ENCODE data around the gene EVI5.
"Not testable (repeated sequence)": the region's sequence is repeated elsewhere in the genome, so short reads cannot be mapped to it uniquely, and the experiment has no call there.

Gene EVI5

GRCh38 chr1:92584810-92585209 lies 200.1 kb downstream of the EVI5 start:
- in situ Hi-C loops (cut with MboI; ENCODE audit: low sequenced_read_pairs), result not testable (repeated sequence)

DNA sequence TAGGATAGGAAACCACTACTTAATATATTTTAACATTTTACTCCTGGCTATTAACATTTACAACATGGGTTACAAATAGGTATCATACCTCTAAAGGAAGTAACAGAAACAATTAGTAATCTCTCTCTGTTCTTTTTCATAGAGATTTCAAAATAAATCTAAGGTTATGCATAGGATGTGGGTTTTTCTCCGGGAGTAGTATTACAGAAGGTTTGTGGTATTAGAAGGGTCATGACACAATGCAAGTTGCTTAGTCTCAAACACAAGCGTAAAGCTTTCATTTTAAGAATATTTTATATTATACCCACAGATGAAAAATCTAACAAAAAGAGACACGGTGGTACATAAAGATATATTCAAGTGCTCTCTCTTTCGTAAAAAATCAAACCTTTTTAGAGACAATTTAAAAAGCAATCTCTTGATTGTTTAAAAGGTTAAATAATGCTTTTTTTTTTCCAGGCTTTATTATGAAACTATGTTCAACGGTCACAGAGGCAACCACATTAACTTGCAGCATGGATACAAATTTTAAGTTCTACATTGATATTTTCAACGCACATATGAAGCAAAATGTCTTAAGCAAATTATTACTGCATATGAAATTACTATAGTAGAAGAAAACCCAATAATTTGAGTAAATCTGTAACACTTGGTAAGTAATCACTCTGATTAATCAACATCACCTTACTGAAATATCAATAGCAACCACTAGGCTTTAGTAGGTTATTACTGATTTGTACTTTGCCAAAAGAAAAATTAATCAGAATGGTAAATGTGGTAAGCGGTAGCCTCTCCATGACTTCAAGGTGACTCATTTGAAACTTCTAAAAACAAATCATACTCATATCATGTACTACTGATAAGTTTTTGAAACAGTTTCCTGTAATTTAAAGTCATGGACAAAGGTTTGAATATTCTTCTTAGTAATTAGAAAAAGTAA lies 200.8 kb downstream of the EVI5 start:
- in situ Hi-C loops (cut with MboI; ENCODE audit: low sequenced_read_pairs), result no loop called here

DNA sequence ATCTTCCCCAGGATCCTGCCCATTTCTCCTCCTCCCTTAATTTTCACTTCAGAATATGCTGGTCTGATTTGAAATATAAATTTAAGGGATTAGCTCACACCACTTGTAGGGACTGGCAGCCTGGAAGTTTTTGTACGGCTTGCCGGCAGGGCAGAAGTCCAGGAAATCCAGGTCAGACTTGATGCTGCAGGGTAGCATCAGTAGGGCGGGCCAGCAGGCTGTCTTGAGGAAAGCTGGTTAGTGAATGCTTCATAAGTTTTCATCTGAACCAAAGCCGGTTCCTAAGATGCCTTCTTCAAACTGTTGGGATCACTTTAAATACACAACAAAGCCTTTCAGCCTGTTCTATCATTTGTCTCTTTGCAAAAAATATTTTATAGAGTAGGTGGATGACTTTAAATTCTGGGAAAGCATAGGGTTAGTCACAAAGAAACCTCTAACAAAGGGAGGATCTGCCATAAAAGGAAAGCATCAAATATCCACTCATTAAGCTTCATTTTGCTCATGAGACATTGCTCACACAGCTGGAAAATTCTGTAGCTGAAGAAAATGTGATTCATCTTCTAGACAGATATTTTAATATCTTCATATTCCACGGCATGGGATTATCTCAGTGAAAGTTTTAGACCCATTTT lies 207.5 kb downstream of the EVI5 start:
- in situ Hi-C loops (cut with MboI; ENCODE audit: low sequenced_read_pairs), result no loop called here

DNA sequence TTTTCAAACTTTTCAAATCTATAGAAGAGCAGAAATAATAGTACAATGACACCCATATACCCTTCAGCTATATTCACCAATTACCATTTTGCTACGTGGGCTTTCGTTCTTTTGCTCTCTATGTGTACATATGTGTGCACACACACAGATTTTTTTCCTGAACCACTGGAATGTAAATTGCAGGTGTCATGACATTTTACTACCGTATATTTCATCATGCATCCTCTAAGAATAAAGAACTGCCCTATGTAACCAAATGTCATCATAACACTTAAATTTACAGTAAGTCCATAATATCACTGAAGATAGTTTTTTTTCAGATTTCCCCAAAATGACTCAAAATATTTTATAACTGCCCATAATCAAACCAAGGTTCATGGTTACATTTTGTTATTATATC lies 209.8 kb downstream of the EVI5 start:
- in situ Hi-C loops (cut with MboI; ENCODE audit: low sequenced_read_pairs), result no loop called here

DNA sequence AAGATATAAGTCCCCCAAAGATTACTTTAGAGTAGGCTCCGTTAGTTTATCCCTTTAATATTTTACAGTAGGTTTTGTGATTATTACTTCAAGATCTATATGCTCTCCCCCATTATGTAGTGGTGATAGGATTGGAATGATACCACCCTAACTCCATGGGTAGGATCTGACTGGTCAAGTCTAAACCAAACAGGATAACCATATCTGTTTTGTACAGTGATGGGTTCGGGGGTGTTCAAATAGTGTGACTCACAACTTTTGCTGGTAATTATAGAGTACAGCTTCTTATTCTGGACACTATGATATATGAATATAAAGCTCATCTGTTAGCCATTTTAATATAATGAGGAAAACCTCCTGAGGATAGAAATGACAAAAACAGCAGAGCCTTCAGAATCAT lies 212.4 kb downstream of the EVI5 start:
- in situ Hi-C loops (cut with MboI; ENCODE audit: low sequenced_read_pairs), result no loop called here

DNA sequence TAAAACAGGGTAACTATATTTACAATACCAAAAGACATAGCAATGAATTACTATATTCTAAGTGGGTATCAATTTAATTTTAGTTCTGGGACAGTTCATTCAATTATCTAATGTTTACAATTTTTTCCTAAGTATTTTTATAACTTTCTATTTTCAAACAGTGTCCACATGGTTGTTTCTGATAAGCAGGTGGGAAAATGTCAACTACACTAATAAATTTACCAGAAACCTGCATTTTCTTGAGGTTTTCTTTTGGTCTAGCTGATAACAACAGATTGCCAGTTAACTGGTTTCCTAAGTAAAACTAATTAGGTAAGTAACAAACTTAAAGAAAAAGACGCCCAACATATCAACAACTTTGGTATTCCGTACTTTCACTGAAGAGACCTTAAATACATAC lies 213.3 kb downstream of the EVI5 start:
- in situ Hi-C loops (cut with MboI; ENCODE audit: low sequenced_read_pairs), result no loop called here

GRCh38 chr1:92567211-92567868 lies 217.6 kb downstream of the EVI5 start:
- in situ Hi-C loops (cut with MboI; ENCODE audit: low sequenced_read_pairs), result no loop called here

DNA sequence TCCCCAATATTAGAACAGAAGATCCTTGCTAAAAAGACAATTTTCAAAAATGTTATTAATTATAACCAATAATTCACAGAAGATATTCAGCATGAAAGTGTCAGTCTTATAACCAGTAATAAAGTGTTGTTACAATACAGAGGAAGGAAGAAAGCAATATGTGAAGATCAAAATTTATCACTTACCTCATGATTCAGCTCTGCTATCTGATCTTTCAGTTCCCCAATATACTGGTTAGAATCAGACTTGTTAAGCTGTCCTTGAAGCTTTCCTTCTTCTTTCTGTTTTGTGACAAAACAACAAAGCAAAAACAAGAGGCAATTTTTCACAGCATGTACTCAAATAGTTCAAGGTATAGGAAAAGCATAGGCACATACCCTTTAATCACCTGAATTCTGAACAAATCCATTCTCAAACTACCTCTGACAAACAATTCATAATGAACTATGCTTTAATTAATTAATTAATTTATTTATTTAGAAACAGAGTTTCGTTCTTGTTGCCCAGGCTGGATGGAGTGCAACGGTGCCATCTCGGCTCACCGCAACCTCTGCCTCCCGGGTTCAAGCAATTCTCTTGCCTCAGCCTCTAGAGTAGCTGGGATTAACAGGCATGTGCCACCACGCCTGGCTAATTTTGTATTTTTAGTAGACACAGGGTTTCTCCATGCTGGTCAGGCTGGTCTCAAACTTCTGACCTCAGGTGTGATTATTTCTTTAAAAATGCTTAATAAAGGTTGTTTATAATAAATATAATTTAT lies 221.3 kb downstream of the EVI5 start:
- in situ Hi-C loops (cut with MboI; ENCODE audit: low sequenced_read_pairs), result no loop called here

DNA sequence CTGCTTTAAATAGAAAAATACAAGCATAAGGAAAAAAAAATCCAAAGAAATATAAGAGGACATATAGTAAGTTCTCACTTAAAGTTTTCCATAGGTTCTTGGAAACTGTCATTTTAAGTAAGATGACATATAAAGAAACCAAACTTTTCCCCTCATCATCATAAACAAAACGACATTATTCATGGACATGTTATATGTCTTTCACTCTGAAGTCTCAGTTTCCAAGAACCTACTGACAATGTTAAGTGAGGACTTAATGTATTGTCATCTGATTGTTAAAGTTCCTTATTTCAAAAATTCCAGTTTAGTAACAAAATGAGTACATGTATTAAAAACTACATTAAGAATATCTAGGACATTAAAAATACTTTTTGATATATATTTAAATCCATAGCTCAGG lies 228.6 kb downstream of the EVI5 start:
- in situ Hi-C loops (cut with MboI; ENCODE audit: low sequenced_read_pairs), result no loop called here

GRCh38 chr1:92554216-92554615 lies 230.7 kb downstream of the EVI5 start:
- in situ Hi-C loops (cut with MboI; ENCODE audit: low sequenced_read_pairs), result no loop called here

DNA sequence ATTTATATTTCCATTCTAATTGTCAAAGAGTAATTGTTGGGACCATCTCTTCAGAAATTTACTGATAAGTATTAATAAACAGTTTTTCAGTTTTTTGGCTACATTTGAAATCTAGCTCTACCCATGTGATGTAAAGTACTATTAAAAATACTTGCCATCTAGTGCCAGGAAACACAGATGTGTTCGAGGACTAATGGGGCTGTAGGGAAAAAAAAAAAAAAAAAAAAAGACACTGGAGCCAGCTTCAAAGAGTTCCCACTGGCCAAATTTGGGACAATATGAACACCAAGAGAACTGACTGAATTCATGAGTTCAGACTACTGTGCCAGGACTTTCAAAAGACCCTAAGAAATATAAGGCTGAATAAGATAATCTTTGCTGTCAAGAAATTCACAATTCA lies 233.0 kb downstream of the EVI5 start:
- in situ Hi-C loops (cut with MboI; ENCODE audit: low sequenced_read_pairs), result no loop called here

DNA sequence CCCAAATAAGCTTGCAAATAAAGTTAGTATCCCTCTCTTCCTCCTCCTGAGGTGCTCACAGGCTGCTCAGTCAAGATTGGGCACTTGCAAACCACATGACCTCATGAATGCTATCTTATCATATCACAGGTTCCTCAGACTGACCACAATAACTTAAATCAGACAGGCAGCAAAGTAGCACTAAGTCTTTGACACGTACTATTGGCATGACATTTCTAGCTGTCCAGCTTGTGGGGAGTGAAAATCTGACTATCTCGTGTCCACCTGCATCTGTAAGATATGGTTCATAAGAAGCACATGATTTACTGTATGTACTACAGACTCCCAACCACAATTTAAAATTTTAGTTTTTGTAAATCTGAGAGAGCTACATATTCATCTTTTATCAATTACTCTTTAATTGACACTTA lies 240.1 kb downstream of the EVI5 start:
- in situ Hi-C loops (cut with MboI; ENCODE audit: low sequenced_read_pairs), result no loop called here

DNA sequence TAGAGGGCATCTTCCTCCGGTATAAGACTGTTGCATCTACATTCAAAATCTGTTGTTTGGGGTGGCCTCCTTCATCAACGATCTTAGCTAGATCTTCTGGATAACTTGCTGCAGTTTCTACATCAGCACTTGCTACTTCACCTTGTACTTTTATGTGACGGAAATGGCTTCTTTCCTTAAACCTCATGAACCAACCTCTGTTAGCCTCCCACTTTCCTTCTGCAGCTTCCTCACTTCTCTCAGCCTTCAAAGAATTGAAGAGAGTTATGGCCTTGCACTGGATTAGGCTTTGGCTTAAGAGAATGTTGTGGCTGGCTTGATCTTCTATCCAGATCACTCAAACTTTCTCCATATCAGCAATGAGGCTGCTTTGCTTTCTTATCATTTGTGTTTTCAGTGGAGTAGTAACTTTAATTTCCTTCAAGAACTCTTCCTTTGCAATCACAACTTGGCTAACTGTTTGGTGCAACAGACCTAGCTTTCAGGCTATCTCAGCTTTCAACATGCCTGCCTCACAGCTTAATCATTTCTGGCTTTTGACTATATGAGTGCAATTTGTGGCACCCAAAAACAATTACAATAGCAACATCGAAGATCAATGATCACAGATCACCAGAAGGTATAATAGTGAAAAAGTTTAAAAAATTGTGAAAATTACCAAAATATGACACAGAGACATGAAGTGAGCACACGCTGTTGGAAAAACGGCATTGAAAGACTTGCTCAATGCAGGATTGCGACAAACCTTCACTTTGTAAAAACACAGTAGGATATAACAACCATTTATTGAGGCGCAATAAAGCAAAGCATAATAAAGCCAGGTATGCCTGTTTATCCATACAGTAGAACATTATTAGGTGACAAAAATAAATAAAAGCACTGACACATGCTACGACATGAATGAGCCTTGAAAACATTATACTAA lies 241.5 kb downstream of the EVI5 start:
- in situ Hi-C loops (cut with MboI; ENCODE audit: low sequenced_read_pairs), result no loop called here

- in situ Hi-C loops (cut with MboI; ENCODE audit: low sequenced_read_pairs), result no loop called here
Measured at GRCh38 chr1:92538413-92539061, 246.4 kb downstream of the EVI5 start.

DNA sequence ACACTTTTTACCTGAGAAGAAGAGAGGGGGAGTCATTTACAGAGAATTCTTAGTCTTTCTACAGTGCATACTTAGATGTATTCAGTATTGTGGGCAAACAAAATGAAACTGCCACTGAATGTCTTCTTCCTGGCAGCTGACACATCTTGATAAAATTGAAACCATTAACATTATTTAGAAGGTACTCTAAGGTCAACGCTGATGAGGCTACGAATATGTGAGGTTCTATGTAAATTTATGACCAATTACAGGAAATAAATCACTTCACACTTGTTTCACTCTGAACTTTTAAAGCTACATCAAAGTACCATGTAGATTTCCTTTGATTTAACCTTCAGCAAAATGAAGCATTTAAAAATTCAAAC lies 246.9 kb downstream of the EVI5 start:
- in situ Hi-C loops (cut with MboI; ENCODE audit: low sequenced_read_pairs), result no loop called here

GRCh38 chr1:92536980-92537884 lies 247.7 kb downstream of the EVI5 start:
- in situ Hi-C loops (cut with MboI; ENCODE audit: low sequenced_read_pairs), result no loop called here

DNA sequence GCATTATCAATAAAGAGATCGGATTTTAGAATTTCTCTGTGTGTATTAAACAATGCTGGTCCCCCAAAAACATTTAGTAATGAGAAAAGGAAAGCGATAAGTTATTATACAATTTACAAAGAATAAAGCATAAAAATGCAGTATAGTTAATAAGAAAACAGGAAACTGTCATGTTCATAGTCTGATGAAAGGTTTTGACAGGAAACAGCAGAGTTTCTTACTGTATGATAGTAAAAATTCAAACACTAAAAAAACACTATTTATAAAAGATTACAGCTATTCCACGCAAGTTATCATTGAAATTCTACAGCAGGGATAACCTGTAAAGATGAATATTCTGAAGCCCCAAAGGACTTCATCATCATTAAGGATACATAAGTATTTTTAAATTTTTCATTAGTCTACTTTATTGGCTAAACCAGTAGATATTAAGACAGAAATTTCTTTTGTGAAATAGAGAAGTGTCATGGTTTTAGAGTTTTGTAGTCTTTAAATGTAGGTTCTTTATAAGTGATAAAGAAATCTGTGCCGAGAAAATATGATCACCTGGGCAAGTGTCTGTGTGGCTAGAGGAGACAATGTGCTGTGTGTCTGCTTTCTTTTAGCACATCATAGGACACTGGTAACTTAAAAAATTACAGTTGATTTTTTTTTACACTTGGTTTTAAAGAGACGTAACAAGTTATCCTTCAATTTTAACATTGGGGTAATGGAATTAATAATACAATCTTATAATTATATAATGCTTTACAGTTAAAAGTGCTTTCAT lies 248.5 kb downstream of the EVI5 start:
- in situ Hi-C loops (cut with MboI; ENCODE audit: low sequenced_read_pairs), result no loop called here

- in situ Hi-C loops (cut with MboI; ENCODE audit: low sequenced_read_pairs), result not testable (repeated sequence)
Measured at GRCh38 chr1:92532371-92532770, 252.5 kb downstream of the EVI5 start.

Measured in HL-60/S4 treated with phorbol 12-myristate 13-acetate at 8.2 ng/mL for 4 days and 3 days (cell line).